Cerebellar cortex (tissue), 1 donor: ENCODE results near the gene ST8SIA6.
"Not testable (repeated sequence)": the region's sequence is repeated elsewhere in the genome, so short reads cannot be mapped to it uniquely, and the experiment has no call there.

ENCODE experiments used
- DNase-seq: peaks from one replicate; pipeline ENCODE4 v3.0.0-alpha.2; 2015; ENCODE audit warnings: low spot score

ST8SIA6 gene

DNA sequence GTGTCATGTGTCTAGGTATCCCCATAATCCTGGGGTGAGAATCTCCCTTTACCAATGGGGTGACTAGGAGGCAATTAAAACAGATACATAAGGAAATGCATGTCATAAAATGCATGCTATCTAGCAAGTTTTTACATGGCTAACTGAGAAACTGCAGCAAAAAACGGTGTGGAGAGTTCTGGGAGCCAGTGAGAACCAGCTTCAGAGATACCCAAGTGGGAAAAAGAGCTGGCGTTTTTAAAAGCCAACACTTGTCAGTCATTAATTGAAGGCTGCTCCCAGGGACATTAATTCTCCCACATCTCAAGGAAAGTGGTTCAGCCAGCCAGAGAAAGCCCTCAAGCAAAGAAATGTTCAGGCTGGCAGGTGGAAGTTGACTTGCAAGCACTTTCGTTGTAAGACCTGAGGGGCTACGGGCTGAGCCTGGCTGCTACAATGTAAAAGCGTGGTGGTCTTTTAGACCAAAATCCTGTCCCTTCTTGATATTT is 28.1 kb downstream of the ST8SIA6 start:
- no peak for DNase-seq

DNA sequence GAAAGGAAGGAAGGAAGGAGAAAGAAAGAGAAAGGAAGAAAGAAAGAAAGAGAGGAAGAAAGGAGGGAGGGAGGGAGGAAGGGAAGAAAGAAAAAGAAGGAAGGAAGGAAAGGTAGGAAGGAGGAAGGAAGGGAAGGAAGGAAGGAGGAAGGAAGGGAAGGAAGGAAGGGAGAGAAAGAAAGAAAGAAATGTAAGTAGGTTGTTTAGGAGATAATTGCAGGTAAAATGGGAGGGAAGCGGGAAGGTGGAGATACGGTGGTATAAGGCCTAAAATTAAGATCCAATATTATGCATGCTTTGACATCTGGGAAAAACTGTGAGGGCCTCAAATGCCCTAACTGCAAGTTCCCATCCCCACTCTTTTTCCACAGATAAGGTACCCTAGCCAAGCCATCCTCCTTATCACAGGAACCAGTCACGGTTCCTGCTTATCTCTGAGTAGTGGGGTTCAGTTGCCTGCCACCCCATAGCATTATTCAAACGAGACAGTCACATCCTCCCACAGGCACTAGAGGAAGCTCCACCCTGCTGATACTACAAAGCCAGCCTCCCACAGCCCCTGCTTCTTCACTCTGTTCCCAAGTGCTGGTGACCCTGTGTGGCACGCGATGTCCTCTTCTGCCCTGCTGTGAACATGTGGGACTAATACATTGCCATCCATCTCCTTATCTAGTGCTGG is 28.7 kb downstream of the ST8SIA6 start:
- DNase-seq: no peak

DNA sequence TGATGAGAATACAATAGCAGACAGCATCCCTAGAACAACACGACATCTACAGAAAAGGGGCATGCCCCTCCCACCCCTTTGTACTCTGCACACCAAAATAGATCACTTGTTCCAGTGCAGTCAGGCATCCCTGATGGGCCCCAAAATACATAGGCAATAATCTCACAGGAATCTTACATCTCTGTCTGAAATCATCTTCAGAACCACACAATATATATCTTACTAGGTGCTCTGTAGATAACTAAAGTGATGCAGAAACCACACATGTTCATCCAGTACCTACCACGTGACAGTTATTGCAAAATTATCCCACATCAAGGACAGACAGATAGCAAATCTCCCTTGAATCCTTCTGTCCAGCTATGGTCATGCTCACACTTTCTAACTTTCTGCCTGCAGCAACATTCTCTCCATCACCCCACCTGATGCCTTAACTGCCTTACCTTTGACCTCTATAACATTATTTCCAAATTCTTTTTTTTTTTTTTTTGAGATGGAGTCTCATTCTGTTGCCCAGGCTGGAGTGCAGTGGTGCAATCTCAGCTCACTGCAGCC is 30.7 kb downstream of the ST8SIA6 start:
- DNase-seq: no peak

DNA sequence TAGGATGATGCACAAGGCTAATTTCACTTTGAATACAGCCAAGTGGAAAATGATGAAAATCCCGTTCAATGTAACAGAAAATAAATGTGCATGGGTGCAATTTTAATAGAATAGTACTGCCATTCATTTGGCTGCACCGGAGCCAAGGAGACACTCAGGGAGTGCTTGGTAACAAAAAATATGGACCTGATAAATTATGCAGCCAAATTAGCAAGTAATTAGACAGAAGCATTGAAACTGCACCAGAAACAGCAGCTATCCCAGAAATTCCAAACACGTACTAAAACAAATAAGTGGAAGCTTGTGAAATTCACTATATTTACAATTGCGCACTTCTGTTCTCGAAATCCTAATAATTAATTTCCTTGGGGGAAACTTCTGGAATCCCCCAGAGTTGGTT is 31.5 kb downstream of the ST8SIA6 start:
- DNase-seq: no peak

DNA sequence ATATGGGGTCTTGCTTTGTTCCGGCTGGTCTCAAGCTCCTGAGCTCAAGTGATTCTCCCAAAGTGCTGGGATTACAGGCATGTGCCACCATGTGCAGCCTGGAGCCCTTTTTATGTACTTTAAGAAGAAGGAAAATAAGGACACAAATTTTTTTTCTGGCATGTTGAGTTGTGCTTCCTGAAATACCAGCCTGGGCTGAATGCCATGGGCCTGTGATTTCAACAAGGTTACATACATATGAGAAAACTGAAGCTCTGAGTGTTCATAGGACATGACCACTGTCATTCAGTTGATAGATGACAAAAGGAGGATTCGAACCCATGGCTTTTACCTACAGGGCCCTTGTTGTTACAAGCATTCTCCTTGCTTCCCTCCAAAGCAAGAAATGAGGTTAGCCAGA is 36.1 kb downstream of the ST8SIA6 start:
- no peak for DNase-seq

DNA sequence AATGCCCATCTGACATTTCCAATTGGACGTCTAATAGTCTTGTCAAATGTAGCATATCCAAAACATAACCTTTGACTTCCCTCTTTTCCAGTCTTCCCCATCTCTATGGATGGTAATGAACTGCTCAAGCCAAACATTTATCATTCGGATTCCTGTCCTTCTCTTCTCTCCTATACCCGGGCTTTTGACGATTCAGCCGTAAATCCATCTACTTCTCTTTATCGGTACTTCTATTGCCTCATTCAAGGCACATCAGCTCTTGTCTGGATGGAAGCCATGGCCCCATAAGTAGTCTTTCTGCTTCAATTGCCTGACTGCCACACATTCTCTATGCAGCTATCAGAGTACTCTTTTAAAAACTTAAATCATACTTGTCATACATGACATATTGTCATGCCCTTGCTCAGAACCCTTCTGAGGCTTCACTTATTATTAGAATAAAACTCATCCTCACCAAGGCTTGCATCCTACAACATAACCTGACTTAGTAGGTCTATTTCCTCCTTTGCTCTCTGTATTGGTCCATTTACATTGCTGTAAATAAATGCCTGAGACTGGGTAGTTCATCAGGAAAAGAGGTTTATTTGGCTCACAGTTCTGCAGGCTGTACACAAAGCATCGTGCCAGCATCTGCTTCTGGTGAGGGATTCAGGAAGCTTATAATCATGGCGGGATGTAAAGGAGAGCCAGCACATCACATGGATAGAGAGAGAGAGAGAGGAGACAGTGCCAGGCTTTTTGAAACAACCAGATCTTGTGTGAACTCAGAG is 37.8 kb downstream of the ST8SIA6 start:
- no peak for DNase-seq

DNA sequence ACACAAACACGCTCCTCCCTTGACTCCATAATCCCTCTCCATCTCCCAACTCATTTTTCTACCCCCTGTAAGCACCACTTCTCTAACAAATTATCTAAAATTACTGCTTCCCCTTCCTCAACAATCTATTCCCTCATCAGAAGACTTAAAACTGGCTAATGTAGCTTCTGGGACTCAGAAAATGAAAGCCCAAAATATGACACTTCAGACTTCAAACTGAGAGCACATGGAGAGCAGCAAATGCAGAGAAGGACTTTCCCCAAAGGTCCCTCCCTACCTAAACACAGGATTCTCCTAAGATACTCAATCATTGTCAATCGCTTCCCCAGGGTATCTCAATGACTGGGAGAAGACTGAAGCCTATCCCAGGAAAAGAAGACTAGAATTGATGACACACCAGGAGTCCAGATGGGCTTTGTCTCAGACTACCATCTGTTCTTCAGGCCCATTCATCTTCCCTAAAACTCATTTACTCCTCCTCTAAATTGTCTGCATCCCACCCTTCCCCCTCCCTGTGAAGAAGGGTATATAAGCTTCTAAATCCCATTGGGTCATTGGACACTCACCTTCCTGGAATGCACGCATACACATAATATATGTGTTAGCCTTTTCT is 39.2 kb downstream of the ST8SIA6 start:
- no peak for DNase-seq

DNA sequence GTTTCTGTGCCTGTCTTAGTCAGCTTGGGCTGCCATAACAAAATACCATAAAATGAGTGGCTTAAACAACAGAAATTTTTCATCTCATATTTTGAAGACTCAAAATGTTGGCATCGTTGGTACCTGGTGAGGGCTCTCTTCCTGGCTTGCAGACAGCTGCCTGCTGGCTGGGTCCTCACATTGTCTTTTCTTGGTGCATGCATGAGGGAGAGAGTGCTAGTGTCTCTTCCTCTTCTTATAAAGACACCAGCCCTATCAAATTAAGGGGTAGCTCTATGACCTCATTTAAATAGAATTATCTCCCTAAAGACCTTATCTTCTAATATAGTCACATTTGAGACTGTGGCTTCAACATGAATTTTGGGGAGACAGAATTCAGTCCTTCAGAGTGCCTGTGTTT is 39.9 kb downstream of the ST8SIA6 start:
- DNase-seq: no peak

DNA sequence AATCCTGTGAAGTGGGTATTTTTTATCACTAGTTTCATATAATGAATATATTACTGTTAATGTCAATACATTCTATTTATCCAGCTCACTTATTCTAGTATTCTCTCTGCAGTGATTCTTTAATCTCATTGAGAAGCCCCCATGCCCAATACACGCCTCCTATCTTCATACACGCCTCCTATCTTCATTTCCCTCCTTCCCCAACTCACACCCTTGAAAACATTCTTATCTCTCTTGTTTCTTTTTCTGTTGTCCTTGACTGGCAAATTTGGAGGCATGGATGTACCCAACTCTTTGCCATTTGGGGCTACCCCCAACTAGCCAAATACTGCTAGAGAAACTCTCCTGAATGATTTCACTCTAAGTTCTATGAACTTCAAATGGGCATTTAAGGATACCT is 40.5 kb downstream of the ST8SIA6 start:
- no peak for DNase-seq

DNA sequence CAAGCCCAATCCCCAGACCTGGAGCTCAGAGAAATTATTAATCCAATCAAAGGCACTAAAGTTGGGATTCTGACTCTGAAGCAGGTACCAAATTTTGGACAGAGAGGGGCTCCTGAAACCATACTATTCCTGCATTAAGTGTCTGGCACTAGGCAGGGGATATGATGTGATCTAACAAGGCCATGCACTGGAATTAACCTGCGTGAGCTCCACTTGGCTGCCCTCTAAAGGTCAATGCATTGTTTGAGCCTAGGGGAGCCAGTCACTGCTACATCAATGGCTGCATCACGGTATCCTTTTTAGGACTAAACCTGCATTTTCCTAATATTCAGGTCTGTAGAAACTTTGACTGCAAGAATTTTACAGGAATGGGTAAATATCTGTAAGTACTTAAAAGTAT is 42.1 kb downstream of the ST8SIA6 start:
- DNase-seq: no peak

DNA sequence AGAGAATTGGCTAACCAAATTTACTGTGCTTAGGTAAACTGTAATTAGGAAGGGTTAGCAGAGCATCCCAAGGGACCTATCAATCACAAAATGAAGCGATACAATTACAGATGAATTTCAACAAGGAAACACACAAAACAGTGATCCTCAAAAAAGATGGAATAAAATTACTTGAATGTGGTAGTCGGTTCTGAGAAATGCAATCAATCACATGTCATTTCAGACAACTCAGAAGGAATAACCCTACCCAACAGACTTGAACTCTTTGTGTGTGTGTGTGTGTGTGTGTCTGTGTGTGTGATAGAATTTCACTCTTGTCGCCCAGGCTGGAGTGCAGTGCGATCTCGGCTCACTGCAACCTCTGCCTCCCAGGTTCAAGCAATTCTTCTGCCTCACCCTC is 43.5 kb downstream of the ST8SIA6 start:
- DNase-seq: no peak

DNA sequence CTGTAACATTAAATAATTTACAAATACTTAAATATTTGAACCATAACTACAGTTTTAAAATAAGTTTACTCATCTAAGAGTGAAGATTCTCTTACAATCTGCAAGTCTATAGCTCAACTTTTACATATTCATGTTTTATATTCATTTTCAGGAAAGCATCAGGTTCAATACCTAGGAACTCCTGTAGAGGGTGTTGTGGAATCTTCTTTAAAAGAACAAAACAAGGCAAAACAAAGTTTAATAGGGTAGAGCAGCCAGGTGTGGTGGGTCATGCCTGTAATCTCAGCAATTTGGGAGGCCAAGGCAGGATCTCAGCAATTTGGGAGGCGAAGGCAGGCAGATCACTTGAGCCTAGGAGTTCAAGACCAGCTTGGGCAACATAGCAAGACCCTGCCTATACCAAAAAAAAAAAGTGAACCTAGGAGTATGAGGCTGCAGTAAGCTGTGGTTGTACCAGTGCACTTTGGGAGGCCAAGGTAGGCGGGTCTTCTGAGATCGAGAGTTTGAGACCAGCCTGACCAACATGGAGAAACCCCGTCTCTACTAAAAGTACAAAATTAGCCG is 45.1 kb downstream of the ST8SIA6 start:
- no peak for DNase-seq

DNA sequence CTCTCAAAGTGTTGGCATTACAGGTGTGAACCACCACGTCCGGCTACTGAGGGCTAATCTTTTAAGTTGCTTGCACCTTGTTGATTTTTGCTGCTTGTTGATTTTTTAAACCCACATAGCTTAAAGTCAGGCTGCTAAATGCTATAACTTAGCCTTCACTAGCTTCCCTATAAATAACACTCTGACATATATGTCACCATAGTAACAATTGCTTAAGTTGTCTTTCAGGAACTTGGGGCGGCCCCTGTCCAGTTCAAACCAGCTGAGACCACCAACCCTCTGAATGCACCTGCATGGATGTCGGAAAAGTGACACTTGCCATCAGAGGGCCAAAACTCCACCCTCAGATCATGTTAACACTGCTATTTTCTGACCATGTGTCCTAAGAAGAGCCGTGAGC is 47.3 kb downstream of the ST8SIA6 start:
- DNase-seq: no peak

DNA sequence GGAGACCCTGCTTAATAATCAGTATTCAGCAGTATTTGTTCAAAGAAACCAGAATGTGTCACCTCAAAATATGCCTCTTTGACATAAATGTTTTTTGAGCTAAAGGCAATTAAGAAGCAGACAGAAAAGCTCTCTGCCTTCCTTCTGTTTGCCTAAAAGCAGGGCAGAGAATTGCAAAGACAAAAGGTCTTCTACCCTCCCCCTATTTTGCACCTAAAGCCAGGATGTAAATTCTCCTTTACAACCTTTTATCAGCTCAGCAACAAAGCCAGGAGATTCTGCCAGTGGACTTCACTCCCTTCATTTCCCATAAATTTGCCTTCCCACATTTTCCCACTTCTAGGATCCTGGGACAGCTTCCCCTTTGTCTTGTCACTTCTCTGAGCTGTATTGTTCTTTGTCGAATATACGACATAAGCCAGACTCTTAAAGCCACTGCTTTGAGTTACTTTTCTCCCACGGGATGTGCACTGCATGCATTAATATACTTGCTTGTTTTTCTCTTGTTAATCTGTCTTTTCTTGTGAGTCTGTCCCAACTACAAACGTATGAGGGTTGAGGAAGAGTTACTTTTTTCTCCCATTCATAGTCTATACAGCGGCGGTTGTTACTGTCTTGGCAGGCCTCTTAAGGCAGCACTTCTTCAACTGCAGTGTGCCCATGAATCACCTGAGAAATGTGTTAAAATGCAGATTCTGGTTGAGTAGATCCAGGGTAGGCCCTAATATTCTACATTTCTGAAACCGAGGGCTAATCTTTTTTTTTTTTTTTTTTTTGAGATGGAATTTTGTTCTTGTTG is 48.2 kb downstream of the ST8SIA6 start:
- no peak for DNase-seq

DNA sequence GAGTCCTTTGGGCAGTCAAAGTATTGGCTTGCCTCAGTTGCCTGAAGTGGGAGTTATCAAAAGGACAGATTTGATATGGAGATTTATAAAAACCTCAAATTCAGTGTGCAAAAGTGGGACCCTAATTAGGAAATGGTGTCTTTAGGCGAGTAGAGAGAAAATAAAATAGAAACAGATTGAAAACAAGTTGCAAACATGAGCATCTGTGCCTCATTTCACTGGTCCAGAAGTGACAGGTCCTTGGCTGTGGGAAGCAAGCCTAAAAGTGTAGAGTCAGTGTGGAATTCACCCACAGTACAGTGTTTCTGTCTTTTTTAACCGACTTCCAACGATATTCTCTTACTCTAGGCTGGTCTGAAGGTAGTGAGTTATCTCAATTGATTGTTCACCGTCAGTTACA is 51.2 kb downstream of the ST8SIA6 start:
- no peak for DNase-seq

DNA sequence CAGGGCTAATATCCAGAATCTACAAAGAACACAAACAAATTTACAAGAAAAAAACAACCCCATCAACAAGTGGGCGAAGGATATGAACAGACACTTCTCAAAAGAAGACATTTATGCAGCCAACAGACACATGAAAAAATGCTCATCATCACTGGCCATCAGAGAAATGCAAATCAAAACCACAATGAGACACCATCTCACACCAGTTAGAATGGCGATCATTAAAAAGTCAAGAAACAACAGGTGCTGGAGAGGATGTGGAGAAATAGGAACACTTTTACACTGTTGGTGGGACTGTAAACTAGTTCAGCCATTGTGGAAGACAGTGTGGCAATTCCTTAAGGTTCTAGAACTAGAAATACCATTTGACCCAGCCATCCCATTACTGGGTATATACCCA is 52.4 kb downstream of the ST8SIA6 start:
- DNase-seq: not testable (repeated sequence)

DNA sequence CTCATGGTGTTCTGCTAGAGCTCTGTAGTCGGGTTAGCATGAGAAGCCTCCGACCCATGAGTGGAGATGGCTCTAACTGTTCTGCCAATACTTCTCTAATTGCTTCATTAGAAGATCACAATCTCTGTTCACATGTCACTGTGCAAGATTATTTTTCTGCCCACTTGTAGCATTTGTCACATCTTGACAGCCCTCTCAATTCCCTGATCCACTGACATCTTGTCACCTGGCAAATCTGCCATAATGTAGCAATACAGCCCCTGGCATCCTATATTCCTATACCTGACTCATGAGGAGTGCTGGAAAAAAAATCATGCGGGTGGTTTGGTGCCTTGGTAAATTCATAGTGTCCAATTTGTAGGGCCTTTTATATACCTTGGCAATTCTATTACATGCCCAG is 58.4 kb downstream of the ST8SIA6 start:
- no peak for DNase-seq

DNA sequence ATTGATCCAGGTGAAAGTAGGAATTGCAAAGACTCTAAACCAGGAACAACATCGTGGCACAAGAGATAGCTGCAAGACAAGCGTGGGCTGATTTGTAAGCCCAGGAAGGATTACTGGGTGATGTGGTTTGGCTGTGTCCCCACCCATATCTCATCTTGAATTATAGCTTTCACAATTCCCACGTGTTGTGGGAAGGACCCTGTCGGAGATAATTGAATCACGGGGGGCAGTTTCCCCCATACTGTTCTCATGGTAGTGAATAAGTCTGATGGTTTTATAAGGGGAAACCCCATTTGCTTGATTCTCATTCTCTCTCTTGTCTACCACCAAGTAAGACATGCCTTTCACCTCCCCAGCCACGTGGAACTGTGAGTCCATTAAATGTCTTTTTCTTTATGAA is 59.5 kb downstream of the ST8SIA6 start:
- DNase-seq: no peak

DNA sequence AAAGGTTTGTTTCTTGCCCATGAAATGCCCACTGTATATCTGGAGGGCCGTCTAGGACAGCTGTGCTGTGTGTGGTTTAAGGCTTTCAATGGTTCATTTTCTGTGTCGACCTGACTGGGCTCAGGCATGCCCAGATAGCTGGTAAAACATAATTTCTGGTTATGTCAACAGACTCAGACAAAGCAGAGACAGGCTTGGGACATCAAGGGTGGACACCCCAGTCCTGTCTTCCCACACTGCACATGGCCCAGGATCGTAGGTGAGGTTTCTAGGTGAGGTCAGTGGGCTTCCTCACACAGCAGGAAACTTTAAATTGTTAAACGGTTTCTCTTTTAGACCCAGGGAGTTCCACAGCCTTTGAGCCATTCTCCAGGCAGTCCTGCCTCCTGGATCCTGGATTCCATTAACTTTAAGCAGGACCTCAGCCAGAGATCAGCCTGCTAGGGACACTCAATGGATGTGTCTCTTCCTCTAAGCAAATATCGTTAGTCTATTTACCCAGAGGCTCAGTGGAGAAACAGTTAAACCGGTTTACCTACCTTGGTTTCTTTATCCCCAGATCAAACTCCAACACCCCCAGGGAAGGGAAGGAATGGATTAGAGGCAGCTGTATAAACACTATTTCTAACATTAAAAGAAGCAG is 66.4 kb downstream of the ST8SIA6 start:
- no peak for DNase-seq

DNA sequence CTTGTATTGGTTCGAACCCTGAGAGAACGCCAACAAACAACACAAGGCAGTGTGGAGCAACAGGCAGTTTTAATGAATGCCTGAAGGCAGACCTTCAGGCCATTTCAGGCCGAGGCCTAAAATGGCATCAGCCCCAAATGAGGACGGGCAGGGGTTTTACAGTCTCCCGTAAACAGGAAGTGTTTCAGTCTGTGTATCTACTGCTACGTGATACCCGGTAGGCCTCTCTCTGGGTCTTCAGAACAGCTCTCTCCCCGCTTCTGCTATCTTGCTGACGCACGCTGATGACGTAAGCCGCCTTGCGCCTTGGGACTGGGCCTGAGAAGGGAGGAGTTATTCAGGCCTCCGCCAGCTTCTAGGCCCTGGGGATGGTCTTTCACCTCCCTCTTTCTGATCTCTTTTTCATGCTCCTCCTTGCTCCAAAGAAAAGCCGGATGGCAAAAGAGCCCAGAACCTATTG is 67.7 kb downstream of the ST8SIA6 start:
- no peak for DNase-seq

DNA sequence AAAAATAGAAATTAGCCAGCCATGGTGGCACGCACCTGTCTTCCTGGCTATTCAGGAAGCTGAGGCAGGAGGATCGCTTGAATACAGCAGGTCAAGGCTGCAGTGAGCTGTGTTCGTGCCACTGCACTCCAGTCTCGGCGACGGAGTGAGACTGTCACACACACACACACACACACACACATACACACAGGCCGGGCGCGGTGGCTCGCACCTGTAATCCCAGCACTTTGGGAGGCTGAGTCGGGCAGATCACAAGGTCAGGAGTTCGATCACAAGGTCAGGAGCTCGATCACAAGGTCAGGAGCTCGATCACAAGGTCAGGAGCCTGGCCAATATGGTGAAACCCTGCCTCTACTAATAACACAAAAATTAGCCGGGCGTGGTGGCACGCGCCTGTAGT is 68.4 kb downstream of the ST8SIA6 start:
- no peak for DNase-seq
